Stromal cell of bone marrow (primary cell): Measurements from ENCODE around the gene SH2D6.
"Not testable (repeated sequence)": the region's sequence is repeated elsewhere in the genome, so short reads cannot be mapped to it uniquely, and the experiment has no call there.

Experiments used
- DNase-seq: peaks from one replicate; pipeline ENCODE4 v3.0.0-alpha.2; 2012; ENCODE audit warnings: low read depth

Gene SH2D6

DNA sequence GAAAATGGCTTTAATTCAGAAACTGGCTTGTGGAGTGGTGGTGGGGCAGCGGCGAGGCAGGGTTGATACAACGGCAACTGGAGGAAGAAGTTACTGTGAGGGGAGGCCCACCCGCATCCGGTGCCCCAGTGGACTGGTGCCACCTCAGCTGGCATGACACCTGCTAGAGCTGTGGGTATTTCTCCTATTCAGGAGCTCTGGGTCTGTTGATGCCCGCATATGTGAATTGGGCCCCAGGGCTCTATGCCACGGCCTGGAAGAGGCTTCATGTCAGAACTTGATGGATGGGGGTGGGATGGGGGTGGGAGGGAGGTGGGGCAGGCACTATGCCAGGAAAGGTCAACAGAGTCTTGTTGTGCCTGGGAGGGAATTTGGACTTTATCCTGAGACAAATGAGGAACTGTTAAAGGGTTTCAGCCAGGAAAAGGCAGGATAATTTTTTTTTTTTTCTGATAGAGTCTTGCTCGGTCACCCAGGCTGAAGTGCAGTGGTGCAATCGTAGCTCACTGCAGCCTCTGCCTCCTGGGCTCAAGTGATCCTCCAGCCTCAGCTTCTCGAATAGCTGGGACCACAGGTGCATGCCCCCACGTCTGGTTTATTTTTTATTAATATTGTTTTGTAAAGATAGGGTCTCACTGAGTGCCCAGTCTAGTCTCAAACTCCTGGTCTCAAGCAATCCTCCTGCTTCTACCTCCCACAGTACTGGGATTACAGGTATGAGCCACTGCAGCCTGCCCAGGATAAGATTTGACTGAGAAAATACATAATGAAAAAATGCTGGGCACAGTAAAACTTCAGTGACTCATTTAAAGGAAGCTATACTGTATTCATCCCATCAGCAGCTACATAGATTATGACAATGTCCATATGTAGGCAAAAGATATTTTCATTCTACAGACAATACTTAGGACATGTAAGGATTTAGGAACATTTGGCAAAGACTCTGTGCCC, 52.6 kb downstream of the SH2D6 start:
- DNase-seq = no peak

- no peak for DNase-seq
Observed at GRCh38 chr2:85472261-85472660, 53.7 kb downstream of the SH2D6 start.

DNA sequence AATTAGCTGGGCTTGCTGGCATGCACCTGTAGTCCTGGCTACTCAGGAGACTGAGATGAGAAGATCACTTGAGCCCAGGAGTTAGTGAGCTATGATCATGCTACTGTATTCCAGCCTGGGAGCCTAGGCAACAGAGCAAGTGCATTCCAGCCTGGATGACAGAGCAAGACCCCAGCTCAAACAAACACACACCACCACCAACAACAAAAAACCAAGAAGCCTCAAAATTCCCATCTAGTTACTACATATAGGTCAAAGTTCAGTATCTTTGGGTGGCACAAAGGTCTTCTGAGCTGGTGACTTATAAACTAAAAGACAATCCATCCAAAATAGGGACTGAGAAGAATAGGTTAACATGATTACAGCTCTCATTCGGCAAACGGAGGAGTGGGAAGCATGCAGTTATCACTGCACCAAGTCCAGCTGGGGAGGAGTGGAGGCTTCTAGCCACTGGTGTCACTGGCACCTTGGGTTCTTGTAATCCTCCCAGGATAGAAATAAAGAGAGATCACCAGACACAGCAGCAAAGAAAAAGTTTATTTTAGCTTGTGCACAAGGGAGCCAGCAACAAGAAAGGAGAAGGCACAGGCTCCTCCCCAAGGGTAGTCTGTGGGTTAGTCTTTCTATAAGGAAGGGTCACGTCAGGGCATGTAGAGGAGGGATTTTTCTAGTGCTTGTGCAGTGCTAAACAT, 57.4 kb downstream of the SH2D6 start:
- DNase-seq = no peak

DNA sequence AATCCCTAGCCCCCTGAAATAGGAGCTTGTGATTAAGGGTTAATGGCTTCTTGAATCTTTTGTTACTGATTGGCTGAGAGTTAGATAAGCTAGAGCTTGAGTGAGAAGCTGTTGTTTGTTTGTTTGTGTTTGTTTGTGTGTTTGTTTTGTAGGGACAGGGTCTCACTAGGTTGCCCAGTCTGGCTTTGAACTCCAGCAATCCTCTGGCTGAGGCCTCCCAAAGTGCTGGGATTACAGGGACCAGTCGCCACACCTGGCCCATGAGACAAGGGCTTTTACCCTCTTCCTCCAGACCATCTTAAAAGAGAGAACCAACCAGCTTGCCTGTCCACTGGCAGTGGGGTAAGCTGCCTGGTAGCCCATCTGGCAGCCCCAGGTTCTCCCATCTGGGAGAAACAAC, 58.1 kb downstream of the SH2D6 start:
- DNase-seq = no peak

- DNase-seq = no peak
Observed at GRCh38 chr2:85477884-85478283, 59.4 kb downstream of the SH2D6 start.

DNA sequence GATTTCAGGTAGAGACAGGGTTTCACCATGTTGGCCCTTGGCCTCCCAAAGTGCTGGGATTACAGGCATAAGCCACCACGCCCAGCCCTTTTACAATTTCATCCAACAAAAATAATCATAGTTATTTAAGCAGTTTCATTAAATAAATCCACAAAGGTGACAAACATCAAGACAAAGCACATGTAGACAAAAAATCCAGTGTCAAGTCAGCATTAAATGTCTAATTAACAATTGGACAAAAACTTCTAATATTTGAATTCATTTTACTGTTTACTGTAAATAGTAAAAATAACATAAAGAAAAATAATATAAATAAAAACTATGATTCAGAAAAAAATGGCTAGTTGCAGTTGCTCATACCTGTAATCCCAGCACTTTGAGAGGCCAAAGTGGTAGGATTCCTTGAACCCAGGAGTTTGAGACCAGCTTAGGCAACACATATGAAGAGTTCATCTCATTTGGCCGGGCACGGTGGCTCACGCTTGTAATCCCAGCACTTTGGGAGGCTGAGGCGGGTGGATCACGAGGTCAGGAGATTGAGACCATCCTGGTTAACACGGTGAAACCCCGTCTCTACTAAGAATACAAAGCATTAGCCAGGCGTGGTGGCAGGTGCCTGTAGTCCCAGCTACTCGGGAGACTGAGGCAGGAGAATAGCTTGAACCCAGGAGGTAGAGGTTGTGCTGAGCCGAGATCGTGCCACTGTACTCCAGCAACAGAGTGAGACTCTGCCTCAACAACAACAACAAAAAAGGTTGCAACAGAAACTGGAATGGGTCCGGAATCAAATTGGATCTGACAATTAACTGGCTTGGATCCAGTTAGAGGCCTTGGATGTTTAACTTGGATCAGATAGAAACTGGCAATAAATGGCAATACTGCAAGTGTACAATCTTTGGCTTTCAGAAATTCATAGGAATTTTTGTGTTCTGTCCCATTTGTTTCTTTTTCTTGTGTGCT, 63.6 kb downstream of the SH2D6 start:
- no peak for DNase-seq

DNA sequence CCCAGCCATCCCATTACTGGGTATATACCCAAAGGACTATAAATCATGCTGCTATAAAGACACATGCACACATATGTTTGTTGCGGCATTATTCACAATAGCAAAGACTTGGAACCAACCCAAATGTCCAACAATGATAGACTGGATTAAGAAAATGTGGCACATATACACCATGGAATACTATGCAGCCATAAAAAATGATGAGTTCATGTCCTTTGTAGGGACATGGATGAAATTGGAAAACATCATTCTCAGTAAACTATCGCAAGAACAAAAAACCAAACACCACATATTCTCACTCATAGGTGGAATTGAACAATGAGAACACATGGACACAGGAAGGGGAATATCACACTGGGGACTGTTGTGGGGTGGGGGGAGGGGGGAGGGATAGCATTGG, 66.1 kb downstream of the SH2D6 start:
- not testable (repeated sequence) for DNase-seq

DNA sequence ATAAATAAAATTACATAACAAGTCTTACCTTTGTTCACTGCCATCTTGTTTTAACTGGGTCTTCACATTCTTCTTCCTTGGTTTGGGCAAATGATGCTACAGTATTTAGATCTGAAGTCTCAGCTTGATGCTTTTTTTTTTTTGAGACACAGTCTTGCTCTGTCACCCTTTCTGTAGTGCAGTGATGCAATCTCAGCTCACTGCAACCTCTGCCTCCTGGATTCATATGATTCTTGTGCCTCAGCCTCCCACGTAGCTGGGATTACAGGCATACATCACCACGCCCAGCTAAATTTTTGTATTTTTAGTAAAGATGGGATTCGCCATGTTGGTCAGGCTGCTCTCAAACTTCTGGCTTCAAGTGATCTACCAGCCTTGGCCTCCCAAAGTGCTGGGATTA, 67.3 kb downstream of the SH2D6 start:
- DNase-seq = no peak
